NOMO-1 (cell line): ENCODE data around the gene PPIL6.
"Not testable (repeated sequence)": the region's sequence is repeated elsewhere in the genome, so short reads cannot be mapped to it uniquely, and the experiment has no call there.

ENCODE experiments used
- DNase-seq, 2 experiments: peaks; one replicate each; lab custom pipeline; 2025; ENCODE audit not compliant: unreplicated experiment in 2 of 2; lab: John Stamatoyannopoulos, UW

PPIL6 gene

DNA sequence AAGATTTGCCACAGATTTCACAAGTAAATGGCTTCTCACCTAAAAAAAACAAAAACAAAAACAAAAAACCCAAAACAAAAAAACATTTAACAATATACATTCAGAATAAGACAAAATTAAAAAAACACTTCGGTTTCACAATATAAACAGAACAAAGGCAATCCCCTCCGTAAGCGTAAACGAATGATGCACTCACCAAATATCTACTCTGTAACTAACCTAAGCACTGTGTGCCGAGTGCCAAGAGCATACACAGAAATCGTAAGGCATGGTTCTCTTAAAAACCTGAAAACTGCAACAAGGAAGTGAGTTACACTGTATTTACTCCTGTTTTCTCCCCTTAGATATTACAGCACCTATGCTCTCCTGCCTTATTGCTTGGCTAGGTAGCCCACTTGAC lies 27.3 kb upstream of the PPIL6 start:
- DNase-seq = no peak

GRCh38 chr6:109466212-109466923 lies 25.9 kb upstream of the PPIL6 start:
- no peak for DNase-seq

DNA sequence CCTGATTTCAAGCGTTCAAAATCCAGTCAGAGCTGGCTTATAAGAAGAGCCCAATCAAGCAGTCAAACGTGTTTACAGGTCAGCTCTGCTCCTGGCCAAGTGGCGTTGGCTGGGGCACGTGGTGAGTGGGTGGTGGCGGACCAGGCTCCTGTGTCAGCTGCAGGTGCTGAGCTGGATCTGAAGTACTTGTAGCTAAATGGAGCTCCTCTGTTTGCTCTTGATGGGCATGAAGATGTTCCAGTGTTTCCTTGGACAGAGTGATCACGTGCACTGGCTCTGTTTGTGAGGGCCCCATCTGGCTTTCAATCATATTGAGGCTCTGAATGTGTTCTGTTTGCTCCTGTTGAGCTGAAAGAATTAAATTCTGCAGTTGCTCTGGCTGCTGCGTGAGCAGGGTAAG lies 25.3 kb upstream of the PPIL6 start:
- no peak for DNase-seq

GRCh38 chr6:109461733-109462526 lies 21.5 kb upstream of the PPIL6 start:
- DNase-seq = no peak

DNA sequence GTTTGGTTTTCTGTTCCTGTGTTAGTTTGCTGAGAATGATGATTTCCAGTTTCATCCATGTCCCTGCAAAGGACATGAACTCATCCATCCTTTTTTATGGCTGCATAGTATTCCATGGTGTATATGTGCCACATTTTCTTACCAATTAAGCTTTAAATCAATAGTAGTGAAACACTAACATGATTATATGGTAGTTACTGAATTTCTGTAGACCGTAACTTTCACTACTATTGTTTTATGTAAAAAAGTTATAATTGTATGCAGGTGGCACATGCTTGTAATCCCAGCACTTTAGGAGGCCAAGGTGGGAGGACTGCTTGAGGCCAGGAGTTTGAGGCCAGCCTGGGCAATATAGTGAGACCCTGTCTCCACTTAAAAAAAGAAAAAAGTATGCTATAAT lies 20.8 kb upstream of the PPIL6 start:
- not testable (repeated sequence) for DNase-seq

GRCh38 chr6:109460161-109460829 lies 19.9 kb upstream of the PPIL6 start:
- DNase-seq = no peak

DNA sequence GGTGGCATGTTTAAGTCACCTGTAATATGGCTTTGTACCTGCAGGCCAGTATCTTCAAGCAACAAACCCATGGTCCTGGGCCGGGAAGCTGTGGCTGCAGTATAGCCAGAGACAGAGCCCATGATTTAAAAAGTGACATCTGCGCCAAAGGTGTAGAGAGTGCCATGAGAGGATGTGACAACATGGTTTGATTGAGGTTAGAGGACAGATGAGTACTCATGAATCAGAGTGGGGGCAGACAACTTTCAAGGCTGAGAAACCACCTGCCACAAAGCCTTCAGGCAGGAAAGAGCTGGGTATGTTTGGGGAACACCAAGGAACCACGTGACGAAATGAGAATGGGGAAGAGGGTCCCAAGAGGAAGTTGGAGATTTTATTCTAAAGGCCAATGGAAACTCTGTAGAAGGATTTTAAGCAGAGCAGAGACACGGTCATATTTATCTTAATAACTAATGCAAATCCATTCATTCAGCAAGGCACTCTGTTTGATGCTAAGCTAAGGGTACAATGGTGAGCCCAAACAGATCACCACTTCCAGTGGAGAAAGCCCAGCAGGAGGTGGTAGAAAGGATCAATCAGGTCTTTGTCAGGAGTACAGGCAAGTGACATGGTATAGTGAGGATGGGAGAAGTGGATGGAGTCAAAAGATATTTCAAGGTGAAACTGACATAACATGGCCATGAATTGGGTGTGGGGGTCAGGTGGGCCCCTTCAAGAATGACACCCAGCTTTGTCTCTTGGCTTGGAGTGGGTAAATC lies 18.5 kb upstream of the PPIL6 start:
- peak; percentile 30 to 63 for DNase-seq

GRCh38 chr6:109457562-109457996 lies 17.2 kb upstream of the PPIL6 start:
- no peak for DNase-seq

DNA sequence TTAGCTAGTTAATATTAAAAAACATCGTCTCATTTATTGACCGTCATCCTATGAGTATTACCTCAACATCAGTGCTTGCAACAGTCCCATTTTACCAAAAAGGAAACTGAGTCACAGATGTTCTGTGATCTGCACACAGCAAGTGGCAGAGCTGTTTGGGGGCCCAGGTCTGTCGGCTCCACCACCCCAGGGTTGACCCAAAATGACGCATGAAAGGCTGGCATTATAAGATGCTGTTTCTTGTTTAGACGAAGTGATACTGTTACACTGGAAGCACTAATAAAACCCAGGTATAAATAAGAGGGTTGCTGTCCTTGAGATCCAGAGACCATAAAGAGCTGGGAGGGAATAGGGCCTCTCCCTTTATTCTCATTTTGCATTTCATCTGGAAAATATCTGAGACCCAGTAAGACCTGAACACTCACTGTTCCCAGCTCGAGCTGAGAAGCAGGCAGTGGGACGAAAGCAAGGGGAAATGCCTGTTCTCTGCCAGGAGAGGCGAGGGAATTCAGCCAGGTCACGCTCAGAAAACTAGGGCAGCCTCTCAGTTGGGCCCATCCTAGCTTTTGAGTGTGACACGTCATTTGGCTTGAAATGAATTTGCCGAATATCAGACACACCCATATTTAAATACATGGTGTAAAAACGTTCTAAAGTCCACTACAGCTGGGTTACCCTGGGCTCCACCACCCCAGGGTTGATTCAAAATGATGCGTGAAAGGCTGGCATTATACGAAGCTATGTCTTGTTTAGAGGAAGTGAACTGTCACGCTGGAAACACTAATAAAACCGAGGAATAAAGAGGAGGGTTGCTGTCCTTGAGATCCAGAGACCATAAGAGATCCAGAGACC lies 16.5 kb upstream of the PPIL6 start:
- no peak for DNase-seq

GRCh38 chr6:109456111-109456583 lies 15.7 kb upstream of the PPIL6 start:
- DNase-seq = no peak

DNA sequence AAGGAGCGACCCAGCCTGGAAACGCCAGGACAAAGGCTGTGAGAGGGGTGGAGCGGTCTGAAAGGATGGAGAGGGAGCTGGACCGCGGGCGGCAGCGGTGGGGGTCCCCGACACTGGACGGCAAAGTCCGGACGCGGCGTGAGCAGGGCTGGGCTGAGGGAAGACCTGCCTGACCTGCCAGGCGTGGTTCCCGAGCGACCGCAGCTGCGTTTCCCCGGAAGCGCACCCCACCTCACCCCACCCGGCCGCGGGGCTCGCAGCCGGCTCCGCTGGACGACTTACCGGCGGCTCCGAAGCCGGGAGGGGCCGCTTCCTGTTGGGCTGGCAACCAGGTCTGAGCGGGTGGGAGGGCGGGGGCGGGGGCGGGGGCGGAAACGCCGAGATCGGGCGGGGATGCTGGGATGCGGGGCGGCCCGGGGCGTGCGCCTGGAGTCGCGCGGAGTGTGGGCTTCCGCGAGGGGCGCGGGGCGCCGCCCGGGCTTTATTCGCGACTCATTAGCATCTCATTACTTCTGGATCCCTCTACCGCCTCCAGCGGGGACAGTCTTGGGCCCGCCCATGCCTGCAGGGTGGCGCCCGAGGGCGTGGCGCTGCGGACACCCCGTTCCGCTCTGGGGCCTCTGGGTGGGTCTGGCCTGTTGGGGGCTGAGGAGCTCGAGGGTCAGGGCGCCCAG lies 15.1 kb upstream of the PPIL6 start, which contains the start of gene MICAL1:
MICAL1 (minus strand) TSS at position 336 of the 674 bp plus-strand sequence. CDS start 1,576 bp downstream, outside the sequence.
- peak; percentile 74 to 86 for DNase-seq

DNA sequence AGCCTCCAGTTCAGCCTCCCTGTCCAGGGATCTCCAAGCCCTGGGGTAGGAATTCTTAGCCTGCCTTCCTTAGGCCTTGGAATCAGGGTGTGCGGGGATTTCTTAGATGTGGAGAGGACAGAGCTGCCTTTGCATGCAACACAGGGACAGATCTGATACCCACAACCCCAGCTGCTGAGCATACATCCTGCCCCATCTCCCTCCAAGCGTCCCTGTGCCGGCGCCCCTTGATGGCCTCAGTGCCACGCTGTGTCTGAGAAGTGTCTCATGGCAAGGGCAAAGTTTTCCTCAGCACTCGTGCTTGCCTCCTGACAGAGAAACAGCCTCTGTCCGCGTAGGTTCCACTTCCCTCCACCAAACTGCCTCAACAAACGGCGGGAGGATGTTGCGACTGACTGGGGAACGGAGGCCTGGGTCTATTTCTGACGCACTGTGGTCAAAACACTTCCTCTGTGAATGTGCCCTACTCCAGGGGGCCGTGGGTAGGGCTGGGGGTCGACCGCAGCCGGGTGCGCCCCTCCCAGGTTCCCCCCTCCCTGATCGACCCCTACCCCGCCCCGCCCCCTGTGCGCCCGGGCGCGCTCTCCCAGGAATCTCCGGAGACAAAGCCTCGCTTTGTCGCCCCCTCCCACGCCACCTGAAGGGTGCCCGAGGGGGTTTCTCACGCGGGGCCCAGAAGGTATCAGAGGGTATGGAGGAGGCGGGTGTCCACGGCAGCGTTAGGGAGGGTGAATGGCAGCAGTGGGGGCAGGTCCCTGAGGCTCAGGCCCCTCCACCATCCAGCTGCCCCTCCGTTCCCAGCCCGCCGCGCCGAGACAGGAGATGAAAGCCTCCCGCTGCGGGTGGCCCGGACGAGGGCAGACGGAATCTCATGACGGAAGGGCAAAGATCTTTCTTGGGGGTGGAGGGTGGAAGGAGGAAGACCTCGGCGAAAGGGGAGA lies 14.3 kb upstream of the PPIL6 start:
- DNase-seq = peak; percentile 82 to 89

- no peak for DNase-seq
These were observed 13.4 kb upstream of the PPIL6 start for GRCh38 chr6:109453594-109454495.

GRCh38 chr6:109453156-109453555 lies 12.7 kb upstream of the PPIL6 start:
- DNase-seq = no peak

DNA sequence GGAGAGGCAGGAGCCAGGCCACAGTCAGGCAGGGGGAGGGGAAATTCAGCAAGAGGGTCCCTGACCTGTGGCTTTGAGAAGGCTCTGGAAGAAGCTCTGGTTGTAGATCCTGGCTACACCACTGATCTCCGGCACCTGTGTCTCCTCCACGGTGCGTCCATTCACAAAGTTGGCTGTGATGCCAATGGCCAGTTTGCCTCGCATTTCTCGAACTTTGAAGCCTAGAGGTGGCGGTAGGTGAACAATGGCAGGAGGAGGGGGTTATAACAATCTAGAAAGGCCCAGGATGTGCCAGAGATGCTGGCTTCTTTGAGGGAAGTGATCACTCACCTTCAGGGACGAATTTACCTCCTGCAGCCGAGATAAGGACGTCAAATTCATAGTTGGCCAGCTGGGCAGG lies 11.8 kb upstream of the PPIL6 start:
- no peak for DNase-seq

- no peak for DNase-seq
These were observed 10.9 kb upstream of the PPIL6 start for GRCh38 chr6:109451376-109451775.

GRCh38 chr6:109450801-109451200 lies 10.4 kb upstream of the PPIL6 start:
- DNase-seq = no peak
